K562 (cell line): ENCODE data around the gene UBAC2. TPM values are rescaled to one million over a fixed set of nuclear protein-coding genes. Genes with fewer than 3 reads are reported as not detected.

Source experiments
- FOXA1 ChIP-seq: fragments of 450-650 bp; IDR thresholded peaks from 2 replicates; pipeline ENCODE4 v1.6.1; 2016; ENCODE audit warnings: mild to moderate bottlenecking, borderline replicate concordance
- KDM2B ChIP-seq: fragments of 250-450 bp; sonication (Bioruptor Pico); IDR thresholded peaks from 2 replicates; pipeline ENCODE4 v1.8.0; 2021; ENCODE audit warnings: mild to moderate bottlenecking, moderate library complexity
- REST ChIP-seq, 2 experiments: fragments of 450-650 bp; formaldehyde crosslinking in 1 of 2; IDR thresholded peaks; 2 replicates each; pipeline versions ENCODE4 v1.4.0 to v1.6.1; 2014 to 2020; ENCODE audit warnings: mild to moderate bottlenecking in 2 of 2, borderline replicate concordance in 1 of 2, low read depth in 1 of 2
- polyA plus RNA-seq, 8 experiments: library from polyadenylated mRNA; depleted of rRNA in 4 of 8; stranded (reverse) in 5 of 8; unstranded in 3 of 8; fragments of >200 nt; fragmentation: Nextera tagmentation in 2 of 8; fragmentation: Illumina TruSeq in 1 of 8; extraction: Ambion mirVana in 2 of 8; extraction: Trizol in 1 of 8; gene quantifications; 2 replicates each; pipeline versions ENCODE4 v1.2.1 to v1.2.3, GENCODE V29; 2011 to 2014; ENCODE audit warnings: inconsistent platforms in 1 of 8, missing spikeins in 1 of 8
- total RNA-seq, 7 experiments: library from RNA; depleted of rRNA in 6 of 7; stranded (reverse); fragments of >200 nt in 6 of 7; fragmentation: Illumina TruSeq in 2 of 7; extraction: Trizol in 2 of 7; gene quantifications; 2 replicates each; pipeline versions ENCODE4 v1.2.1 to v1.2.3, GENCODE V29; 2011 to 2021; ENCODE audit warnings: low replicate concordance in 1 of 7
- TF ChIP-seq, protein P1 (sequence below): IDR thresholded peaks from 3 replicates; pipeline ENCODE4 v1.6.1; 2011; ENCODE audit warnings: borderline replicate concordance, mild to moderate bottlenecking; ENCODE audit not compliant: insufficient read length, insufficient read depth

UBAC2 gene
- total and polyA plus RNA-seq, 9 of the 15 experiments (the other 6 are each of a cell fraction or from before 2014, with no cell fraction given) = 6.0 to 84.1 (median 32.3) TPM

DNA sequence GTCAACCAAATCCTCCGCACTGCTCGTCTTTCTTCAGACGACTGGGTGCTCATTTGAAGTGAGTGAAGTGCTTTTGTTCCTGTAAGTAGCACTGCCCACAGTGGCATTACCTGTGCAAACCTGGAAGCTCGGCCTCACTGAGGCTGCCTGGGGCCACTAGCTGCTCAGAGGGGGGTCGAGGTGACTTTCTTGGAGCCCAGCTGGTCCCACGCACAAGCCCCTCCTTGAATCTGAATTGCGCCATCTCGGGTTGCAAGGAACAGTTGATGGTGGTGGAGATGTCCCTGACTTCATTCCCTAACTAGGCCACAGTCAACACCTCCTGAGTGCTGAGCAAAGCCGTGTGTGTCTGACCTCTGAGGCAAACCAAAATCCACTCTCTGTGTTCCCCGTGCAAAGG lies 185.8 kb downstream of the UBAC2 start (continued):
- TF ChIP-seq REST (IDR thresholded peaks at IDR 0.05; ENCODE audit: borderline replicate concordance) = no peak
- no peak for TF ChIP-seq REST (CRISPR knock-in tag; IDR thresholded peaks at IDR 0.05; ENCODE audit: low read depth)
- TF ChIP-seq, protein P1, sequence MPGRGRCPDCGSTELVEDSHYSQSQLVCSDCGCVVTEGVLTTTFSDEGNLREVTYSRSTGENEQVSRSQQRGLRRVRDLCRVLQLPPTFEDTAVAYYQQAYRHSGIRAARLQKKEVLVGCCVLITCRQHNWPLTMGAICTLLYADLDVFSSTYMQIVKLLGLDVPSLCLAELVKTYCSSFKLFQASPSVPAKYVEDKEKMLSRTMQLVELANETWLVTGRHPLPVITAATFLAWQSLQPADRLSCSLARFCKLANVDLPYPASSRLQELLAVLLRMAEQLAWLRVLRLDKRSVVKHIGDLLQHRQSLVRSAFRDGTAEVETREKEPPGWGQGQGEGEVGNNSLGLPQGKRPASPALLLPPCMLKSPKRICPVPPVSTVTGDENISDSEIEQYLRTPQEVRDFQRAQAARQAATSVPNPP = no peak
- TF ChIP-seq FOXA1 = no peak
- TF ChIP-seq KDM2B = no peak
- TF ChIP-seq, all 486 proteins: peak for 0
